Stimulated activated CD4-positive, alpha-beta T cell treated with anti-CD3 and anti-CD28 coated beads, Interleukin-1b, Interleukin-23, amount 100 ng/mL, for 48 hours (primary cell): ENCODE data around the gene CAAP1.
"Not testable (repeated sequence)": the region's sequence is repeated elsewhere in the genome, so short reads cannot be mapped to it uniquely, and the experiment has no call there.

ENCODE experiments used
- DNase-seq: peaks from one replicate; pipeline ENCODE4 v3.0.0-alpha.2; 2020

Gene CAAP1, protein sequence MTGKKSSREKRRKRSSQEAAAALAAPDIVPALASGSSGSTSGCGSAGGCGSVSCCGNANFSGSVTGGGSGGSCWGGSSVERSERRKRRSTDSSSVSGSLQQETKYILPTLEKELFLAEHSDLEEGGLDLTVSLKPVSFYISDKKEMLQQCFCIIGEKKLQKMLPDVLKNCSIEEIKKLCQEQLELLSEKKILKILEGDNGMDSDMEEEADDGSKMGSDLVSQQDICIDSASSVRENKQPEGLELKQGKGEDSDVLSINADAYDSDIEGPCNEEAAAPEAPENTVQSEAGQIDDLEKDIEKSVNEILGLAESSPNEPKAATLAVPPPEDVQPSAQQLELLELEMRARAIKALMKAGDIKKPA

GRCh38 chr9:26892251-26893029 lies at the start of gene CAAP1:
TSS of gene CAAP1 (minus strand) at chr9:26892802. CDS start at chr9:26892715, 87 bp downstream.
- DNase-seq: peak; percentile 95

- DNase-seq: no peak
Measured at GRCh38 chr9:26940779-26941178, 48.2 kb upstream of the CAAP1 start.

DNA sequence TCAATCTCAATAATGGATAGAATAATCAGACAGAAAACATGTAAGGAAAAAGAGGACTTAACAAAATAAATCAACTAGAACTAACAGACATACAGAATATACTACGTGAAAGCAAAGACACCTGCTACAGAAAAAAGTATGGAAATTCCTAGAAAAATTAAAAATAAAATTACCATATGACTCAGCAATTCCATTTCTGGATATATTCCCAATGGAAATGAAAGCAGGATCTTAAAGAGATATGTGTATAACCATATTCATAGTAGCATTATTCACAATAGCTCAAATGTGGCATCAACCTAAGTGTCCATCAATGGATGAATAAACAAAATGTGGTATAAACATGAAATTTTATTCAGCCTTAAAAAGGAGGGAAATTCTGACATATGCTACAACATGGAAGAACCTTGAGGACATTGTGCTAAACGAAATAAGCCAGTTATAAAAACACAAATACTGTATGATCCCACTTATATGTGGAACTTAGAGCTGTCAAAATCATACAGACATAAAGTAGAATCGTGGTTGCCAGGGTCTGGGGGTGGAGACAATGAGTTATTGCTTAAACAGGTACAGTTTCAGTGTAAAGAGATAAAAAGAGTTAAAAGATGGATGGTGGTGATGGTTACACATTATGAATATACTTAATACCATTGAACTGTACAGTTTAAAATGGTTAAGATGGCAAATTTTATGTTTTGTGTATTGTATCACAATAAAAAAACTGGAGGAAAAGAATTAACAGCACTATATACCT lies 47.5 kb upstream of the CAAP1 start:
- peak; percentile 3 for DNase-seq

GRCh38 chr9:26937816-26938371 lies 45.3 kb upstream of the CAAP1 start:
- no peak for DNase-seq

DNA sequence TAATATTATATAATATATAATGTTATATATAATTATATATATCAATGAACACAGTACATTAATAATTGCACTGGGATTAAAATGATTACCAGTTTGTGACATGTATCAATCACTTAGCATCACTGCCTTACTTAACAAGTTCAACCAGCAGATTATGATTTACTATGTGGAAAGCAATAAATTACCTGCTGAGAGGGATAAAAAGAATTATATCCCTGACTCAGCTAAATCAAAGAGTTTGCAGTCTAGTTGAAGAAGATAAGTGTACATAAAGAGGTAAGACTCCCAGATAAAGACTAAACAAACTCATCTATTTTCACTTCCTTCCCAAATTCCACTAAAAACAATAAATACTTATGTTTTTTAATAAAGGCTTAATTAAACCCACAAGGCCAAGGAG lies 43.2 kb upstream of the CAAP1 start:
- DNase-seq: no peak

GRCh38 chr9:26928902-26929495 lies 36.4 kb upstream of the CAAP1 start:
- no peak for DNase-seq

GRCh38 chr9:26925609-26926008 lies 33.0 kb upstream of the CAAP1 start:
- DNase-seq: no peak

- no peak for DNase-seq
Measured at GRCh38 chr9:26919698-26920097, 27.1 kb upstream of the CAAP1 start.

DNA sequence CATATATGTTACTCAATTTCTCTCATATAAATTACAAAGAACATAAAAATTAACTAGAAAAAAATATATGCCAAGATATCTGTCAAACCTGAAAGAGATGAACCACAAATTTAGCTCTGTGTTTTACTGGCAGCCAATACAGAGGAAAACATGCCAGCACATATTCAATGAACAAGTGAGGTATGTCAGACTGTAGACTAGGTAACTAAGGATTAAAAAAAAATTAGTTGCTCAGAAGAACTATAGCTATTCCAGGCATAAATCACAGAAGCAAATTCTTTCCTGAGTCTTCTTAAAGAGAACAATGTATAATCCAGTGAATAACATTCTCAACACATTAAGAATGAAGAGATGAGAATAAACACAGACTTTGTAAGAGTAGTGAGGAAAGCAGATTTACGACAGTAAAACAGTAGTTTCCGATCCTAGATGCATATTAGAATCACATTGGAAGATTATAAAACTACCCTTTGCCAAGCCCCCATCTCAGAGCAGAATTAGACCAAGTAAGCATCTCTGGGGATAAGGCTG lies 20.6 kb upstream of the CAAP1 start:
- no peak for DNase-seq

DNA sequence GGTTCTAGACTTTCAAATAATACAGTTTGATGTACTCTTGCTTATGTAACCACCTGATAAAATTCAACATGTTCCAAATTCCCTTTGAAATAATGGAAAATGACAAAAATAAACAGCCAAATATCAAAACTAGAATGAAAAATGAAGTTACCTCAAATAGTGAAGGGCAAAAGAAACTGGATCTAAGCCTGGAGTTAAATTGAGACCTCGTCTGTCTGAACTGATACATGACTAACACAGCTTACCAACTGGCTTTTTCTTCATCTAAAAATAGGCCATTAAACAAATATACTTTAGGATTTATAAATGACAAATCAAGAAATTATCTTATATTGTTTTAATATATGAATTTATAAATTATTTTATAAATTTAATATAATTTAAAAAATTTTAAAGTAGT lies 12.1 kb upstream of the CAAP1 start:
- no peak for DNase-seq

DNA sequence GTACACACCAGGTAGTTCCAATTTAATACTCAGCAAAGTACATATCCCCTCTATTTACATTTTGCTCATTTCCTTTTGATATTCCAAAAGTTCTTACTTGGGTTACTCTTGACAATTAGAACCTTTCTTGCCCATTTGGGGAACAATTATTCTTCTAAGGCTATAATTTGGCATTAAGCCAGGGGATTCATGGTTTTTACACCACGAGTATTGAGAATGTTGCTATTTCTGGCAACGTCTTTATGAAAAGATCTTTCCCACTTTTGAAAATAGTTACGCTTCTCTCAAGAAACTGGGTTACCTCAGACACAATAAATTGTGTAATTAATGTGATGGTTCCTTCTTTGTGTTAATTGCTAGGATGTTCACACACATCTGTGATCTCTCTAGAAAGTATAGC lies 11.5 kb upstream of the CAAP1 start:
- no peak for DNase-seq

DNA sequence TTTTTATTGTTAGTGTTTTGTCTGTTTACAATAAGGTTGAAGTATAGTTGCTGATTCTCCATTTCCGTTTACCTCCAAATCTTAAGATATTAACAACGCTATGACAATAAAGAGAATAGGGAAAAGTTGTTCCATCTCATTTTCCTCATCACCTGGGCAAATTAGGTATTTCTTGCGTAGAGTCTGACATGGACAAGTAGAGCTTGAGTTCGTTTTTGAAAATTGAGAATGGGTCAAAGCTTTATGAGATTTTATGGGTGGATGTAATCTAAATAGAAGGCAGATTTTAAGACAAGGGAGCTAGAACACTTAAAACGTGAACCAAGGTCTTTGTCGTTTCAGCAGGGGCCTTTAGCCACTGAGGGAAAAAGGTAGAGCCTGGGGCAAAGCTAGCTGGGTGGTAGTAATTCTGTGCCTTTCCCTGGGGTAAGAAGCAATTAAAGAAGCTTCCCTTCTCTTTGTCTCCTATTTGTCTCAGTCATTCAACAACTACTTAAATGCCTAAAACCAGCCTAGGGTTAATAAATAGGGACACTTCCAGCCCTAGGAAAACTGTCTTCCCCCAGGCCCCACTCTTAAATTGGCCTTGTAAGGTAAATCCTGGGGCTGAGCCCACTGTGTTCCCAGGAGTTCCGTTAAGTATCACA lies 551 bp upstream of the CAAP1 start:
- DNase-seq: no peak

GRCh38 chr9:26891726-26892125 lies 876 bp downstream of the CAAP1 start:
- DNase-seq: no peak

DNA sequence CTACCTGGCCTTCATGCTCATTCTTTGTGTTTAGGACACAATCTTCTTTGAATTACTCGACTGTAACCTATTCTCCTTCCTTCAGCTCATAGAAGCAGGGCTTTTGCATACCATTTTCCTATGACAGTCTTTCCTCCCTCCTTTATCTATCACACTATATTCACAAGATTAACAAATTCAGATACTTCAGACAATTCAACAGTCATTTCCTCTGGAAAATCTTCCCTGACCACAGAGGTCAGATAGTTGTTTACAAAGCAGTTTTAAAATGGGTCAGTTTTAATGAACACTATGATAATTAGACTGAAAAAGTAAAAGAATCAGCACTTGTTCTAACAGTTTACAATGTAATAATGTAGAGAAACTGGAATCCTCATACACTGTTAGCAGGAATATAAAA lies 4.3 kb downstream of the CAAP1 start:
- DNase-seq: no peak

DNA sequence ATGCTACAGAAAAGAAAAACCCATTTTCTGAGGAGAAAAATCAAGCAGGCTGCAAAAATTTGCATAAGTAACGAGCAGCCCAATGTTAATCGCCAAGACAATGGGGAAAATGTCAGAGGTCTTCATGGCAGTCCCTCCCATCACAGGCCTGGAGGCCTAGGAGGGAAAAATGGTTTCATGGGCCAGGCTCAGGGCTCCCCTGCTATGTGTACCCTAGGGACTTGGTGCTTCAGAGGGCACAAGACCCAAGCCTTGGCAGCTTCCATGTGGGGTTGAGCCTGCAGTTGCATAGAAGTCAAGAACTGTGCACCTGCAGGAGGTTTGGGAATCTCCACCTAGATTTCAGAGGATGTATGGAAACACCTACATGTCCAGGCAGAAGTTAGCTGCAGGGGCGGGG lies 10.4 kb downstream of the CAAP1 start:
- DNase-seq: no peak

- no peak for DNase-seq
Measured at GRCh38 chr9:26880262-26880661, 12.3 kb downstream of the CAAP1 start.

DNA sequence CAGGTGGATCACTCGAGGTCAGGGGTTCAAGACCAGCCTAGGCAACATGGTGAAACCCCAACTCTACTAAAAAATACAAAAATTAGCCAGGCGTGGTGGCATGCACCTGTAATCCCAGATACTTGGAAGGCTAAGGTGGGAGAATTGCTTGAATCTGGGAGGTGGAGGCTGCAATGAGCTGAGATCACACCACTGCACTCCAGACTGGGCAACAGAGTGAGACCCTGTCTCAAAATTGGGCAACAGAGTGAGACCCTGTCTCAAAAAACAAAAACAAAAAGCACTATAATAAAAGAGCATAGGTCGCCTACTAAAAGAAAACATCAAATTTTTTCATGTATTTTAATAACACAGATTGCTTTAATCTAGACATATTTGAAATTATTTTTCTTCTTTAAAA lies 17.4 kb downstream of the CAAP1 start:
- DNase-seq: not testable (repeated sequence)

- no peak for DNase-seq
Measured at GRCh38 chr9:26870292-26870691, 22.3 kb downstream of the CAAP1 start.

- no peak for DNase-seq
Measured at GRCh38 chr9:26863074-26863473, 29.5 kb downstream of the CAAP1 start.

GRCh38 chr9:26856413-26857032 lies 36.1 kb downstream of the CAAP1 start:
- peak; percentile 10 for DNase-seq

GRCh38 chr9:26850995-26851394 lies 41.6 kb downstream of the CAAP1 start:
- no peak for DNase-seq

- DNase-seq: no peak
Measured at GRCh38 chr9:26833792-26834191, 58.8 kb downstream of the CAAP1 start.
